ENCODE data around the gene ARHGAP4.

DNA sequence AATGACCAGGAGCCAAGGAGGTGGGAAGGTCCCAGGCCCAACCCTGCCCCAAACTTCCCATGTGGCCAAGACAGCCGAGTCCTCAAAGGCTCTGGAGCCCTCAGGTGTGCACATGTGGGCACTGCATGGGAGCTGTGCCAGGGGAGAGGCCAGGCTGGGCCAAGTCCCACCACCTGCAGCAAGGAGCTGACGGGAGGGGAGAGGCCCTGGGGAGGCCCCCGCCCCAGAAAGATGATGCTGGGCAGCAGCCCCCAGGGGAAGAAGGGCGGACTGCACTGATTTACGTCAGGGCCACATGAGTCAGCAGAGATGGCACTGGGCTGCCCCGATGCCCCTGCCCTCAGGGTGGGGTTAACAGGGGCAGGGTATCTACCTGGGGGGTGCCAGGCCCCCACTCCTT lies 41.5 kb downstream of the ARHGAP4 start:
- TF ChIP-seq POLR2A (IDR thresholded peaks at IDR 0.05; ENCODE audit: low read depth, low read length) (no peak), POLR2AphosphoS5 (IDR thresholded peaks at IDR 0.05; ENCODE audit: low read depth, low read length) (no peak), TAF1 (IDR thresholded peaks at IDR 0.05; ENCODE audit: borderline replicate concordance, low read depth, low read length) (no peak)
